Keratinocyte (primary cell): ENCODE data around the gene CDH13. TPM values are rescaled to one million over a fixed set of nuclear protein-coding genes. Genes with fewer than 3 reads are reported as not detected.

ENCODE experiments used
- DNase-seq: peaks from one replicate; pipeline ENCODE4 v3.0.0-alpha.2; 2011; ENCODE audit warnings: low read depth, missing footprints, low spot score
- FAIRE-seq: peaks from 2 replicates; lab custom pipeline; 2011; peaks lifted over from hg19 to GRCh38; lab: Jason Lieb, UNC
- H2AFZ ChIP-seq: 2 replicates; pipeline ENCODE4 v1.6.0; 2012; ENCODE audit warnings: low read length, control low read depth, inconsistent platforms; ENCODE audit not compliant: control insufficient read depth
- H3K27ac ChIP-seq: 2 replicates; pipeline ENCODE4 v1.5.1; 2011; ENCODE audit warnings: low read length; ENCODE audit not compliant: control insufficient read depth, insufficient read depth
- H3K27me3 ChIP-seq: 3 replicates; pipeline ENCODE4 v1.6.0; 2011; ENCODE audit warnings: low read length; ENCODE audit not compliant: control insufficient read depth, insufficient read depth; ENCODE audit errors: extremely low read depth
- H3K36me3 ChIP-seq, 2 experiments: 2 replicates in 1 of 2; 3 replicates in 1 of 2; pipeline ENCODE4 v1.5.1; 2011; ENCODE audit warnings: low read length in 2 of 2, mild to moderate bottlenecking in 1 of 2; ENCODE audit not compliant: control insufficient read depth in 2 of 2, insufficient read depth in 2 of 2; ENCODE audit errors: extremely low read depth in 1 of 2
- H3K4me1 ChIP-seq: 3 replicates; pipeline ENCODE4 v1.5.1; 2011; ENCODE audit warnings: low read length; ENCODE audit not compliant: control insufficient read depth, insufficient read depth; ENCODE audit errors: extremely low read depth
- H3K4me2 ChIP-seq: 3 replicates; pipeline ENCODE4 v1.6.0; 2011; ENCODE audit warnings: low read depth, low read length; ENCODE audit not compliant: control insufficient read depth, insufficient read depth; ENCODE audit errors: extremely low read depth
- H3K4me3 ChIP-seq, 3 experiments: fragments of 200-600 bp in 1 of 3; sonication (generic) in 1 of 3; 2 replicates in 2 of 3; 3 replicates in 1 of 3; pipeline ENCODE4 v1.5.1; 2011 to 2016; ENCODE audit warnings: low read length in 3 of 3, mild to moderate bottlenecking in 3 of 3, control low read depth in 2 of 3, inconsistent platforms in 1 of 3, low read depth in 1 of 3, mixed read lengths in 1 of 3, mixed run types in 1 of 3, moderate library complexity in 1 of 3; ENCODE audit not compliant: control insufficient read depth in 2 of 3, insufficient read depth in 2 of 3; ENCODE audit errors: extremely low read depth in 1 of 3
- H3K79me2 ChIP-seq: 2 replicates; pipeline ENCODE4 v1.6.0; 2012; ENCODE audit warnings: low read length; ENCODE audit not compliant: control insufficient read depth, insufficient read depth
- H3K9ac ChIP-seq: 3 replicates; pipeline ENCODE4 v1.6.0; 2011; ENCODE audit warnings: low read length; ENCODE audit not compliant: control insufficient read depth, insufficient read depth; ENCODE audit errors: extremely low read depth
- H3K9me1 ChIP-seq: 3 replicates; pipeline ENCODE4 v1.6.0; 2011; ENCODE audit warnings: low read length; ENCODE audit not compliant: control insufficient read depth, insufficient read depth; ENCODE audit errors: extremely low read depth
- H3K9me3 ChIP-seq: 2 replicates; pipeline ENCODE4 v1.5.1; 2012; ENCODE audit warnings: low read depth, low read length; ENCODE audit not compliant: control insufficient read depth
- H4K20me1 ChIP-seq: 3 replicates; pipeline ENCODE4 v1.6.0; 2011; ENCODE audit warnings: low read length; ENCODE audit not compliant: control insufficient read depth, insufficient read depth; ENCODE audit errors: extremely low read depth
- EZH2 ChIP-seq: IDR thresholded peaks from one replicate; pipeline ENCODE4 v1.6.1; 2012; ENCODE audit warnings: inconsistent platforms, mild to moderate bottlenecking, low read length, moderate library complexity
- dilution Hi-C: fragments of 300-500 bp; cut with MboI; formaldehyde crosslinking; loops from one replicate; pipeline ENCODE4 v1.7.0; 2020; ENCODE audit warnings: low sequenced_read_pairs; ENCODE audit not compliant: extremely low pct_ligation_motif_present
- polyA plus RNA-seq, 5 experiments: library from polyadenylated mRNA; depleted of rRNA in 3 of 5; stranded (reverse) in 3 of 5; stranded (forward) in 1 of 5; unstranded in 1 of 5; fragments of >200 nt; gene quantifications; 1 replicate in 1 of 5; 2 replicates in 3 of 5; 3 replicates in 1 of 5; pipeline versions ENCODE4 v1.2.1 to v1.2.3, GENCODE V29; 2011 to 2012; ENCODE audit warnings: missing spikeins in 2 of 5, low read depth in 1 of 5, low replicate concordance in 1 of 5
- TF ChIP-seq, protein P1 (sequence below), 3 experiments: IDR thresholded peaks in 1 of 3; conservative IDR thresholded peaks in 1 of 3; optimal IDR thresholded peaks in 1 of 3; 2 replicates in 2 of 3; 3 replicates in 1 of 3; pipeline versions ENCODE3 to v1.5.1; 2011; ENCODE audit warnings: low read length in 3 of 3, mild to moderate bottlenecking in 3 of 3, moderate library complexity in 2 of 3, control low read depth in 1 of 3, inconsistent platforms in 1 of 3; ENCODE audit not compliant: insufficient read depth in 2 of 3; ENCODE audit errors: extremely low read depth in 1 of 3

CDH13 gene
- polyA plus RNA-seq, 1 donor (not counting 4 experiments of a cell fraction or from before 2014, with no cell fraction given) = 111 TPM

DNA sequence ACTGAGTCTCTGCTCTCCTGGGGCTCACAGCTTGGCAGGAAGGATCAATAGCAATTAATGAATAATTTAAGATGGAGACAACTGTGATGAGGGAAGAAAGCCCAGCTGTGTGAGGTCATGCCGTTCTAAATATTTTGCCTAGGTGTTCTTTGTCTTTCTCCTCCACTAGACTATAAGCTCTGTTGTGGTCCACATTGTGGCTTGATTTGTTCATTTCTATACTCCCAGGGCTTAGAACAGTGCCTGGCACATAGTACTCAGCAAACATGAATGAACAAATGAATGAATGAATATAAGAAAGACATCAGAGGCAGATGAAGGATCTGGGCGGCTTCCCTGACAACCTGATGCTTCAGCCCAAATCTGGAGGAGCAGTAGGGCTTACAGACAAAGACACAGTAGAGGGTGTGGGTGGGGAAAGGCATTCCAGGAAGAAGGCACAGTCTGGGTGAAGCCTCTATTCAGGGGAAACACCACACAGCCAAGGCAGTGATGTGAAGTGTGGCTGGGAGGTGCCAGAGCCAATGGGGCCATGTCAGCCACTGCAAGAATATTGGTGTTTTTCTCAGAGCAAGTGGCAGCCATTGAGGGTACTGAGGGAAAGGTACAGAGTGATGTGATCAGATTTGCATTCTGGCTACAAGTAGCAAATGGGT lies 8.3 kb downstream of the CDH13 start:
- Histone ChIP-seq H3K4me1 (peaks cover 98% of the 10 kb centered on the region), H3K4me2 (peak overlapping the region; percentile 77), H3K79me2 (peaks cover 73% of the 10 kb centered on the region), H4K20me1 (no peaks in the 10 kb centered on the region), H3K9ac (peak overlapping the region; percentile 75), H3K27ac (peak overlapping the region; percentile 98), H3K9me3 (no peaks in the 10 kb centered on the region), H3K9me1 (no peaks in the 10 kb centered on the region), H3K27me3 (no peaks in the 10 kb centered on the region), H2AFZ (no peak overlapping the region), H3K4me3 (no peak overlapping the region), H3K36me3 (peaks cover 0 to 19% of the 10 kb centered on the region in 2 experiments)
- no peak for DNase-seq
- dilution Hi-C loops = no loop called here
- TF ChIP-seq, protein P1, sequence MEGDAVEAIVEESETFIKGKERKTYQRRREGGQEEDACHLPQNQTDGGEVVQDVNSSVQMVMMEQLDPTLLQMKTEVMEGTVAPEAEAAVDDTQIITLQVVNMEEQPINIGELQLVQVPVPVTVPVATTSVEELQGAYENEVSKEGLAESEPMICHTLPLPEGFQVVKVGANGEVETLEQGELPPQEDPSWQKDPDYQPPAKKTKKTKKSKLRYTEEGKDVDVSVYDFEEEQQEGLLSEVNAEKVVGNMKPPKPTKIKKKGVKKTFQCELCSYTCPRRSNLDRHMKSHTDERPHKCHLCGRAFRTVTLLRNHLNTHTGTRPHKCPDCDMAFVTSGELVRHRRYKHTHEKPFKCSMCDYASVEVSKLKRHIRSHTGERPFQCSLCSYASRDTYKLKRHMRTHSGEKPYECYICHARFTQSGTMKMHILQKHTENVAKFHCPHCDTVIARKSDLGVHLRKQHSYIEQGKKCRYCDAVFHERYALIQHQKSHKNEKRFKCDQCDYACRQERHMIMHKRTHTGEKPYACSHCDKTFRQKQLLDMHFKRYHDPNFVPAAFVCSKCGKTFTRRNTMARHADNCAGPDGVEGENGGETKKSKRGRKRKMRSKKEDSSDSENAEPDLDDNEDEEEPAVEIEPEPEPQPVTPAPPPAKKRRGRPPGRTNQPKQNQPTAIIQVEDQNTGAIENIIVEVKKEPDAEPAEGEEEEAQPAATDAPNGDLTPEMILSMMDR (optimal IDR thresholded peaks at IDR 0.05 in 1 of 3, IDR thresholded peaks at IDR 0.05 in 1 of 3, conservative IDR thresholded peaks at IDR 0.05 in 1 of 3; ENCODE audit: extremely low read depth in 1 of 3, insufficient read depth in 2 of 3, low read length in 3 of 3) = no peak
- no peak for TF ChIP-seq EZH2
- peak; percentile 34 for FAIRE-seq

DNA sequence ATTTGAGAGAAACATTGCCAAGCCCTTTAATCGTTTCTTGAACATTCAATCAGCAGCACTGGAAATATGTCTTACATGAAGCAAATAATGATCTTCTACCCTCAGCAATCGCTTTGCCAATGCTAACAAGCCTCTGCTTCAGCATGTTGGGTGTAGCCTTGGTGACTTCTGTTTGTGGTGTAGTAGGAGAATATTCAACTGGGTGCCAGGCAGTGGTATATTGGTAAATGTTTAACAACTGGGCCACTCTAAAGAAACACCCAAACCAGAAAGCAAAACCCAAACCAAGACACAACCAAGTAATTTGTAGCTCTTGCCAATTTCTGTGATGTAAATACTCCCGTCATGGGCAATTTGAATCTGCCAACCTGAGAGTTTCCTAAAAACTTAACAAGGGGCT lies 9.7 kb downstream of the CDH13 start:
- peaks cover 84% of the 10 kb centered on the region for H3K4me1 ChIP-seq

More for the DNA sequence above, 9.7 kb downstream of the CDH13 start:
- no peak overlapping the region for H2AFZ ChIP-seq
- no peak overlapping the region for H3K4me3 ChIP-seq
- H3K9me1 ChIP-seq = no peaks in the 10 kb centered on the region
- no peaks in the 10 kb centered on the region for H3K9me3 ChIP-seq
- FAIRE-seq = no peak
- peak overlapping the region; percentile 26 for H3K9ac ChIP-seq
- no peak for TF ChIP-seq EZH2
- no peaks in the 10 kb centered on the region for H4K20me1 ChIP-seq
- peaks cover 0 to 16% of the 10 kb centered on the region in 2 experiments for H3K36me3 ChIP-seq
- peak overlapping the region; percentile 73 for H3K4me2 ChIP-seq
- H3K79me2 ChIP-seq = peaks cover 76% of the 10 kb centered on the region
- H3K27ac ChIP-seq = peak overlapping the region; percentile 52
- DNase-seq = no peak
- dilution Hi-C loops = no loop called here
- no peaks in the 10 kb centered on the region for H3K27me3 ChIP-seq
